Brain microvascular endothelial cell (primary cell): ENCODE results near the gene GPT2.

ENCODE experiments used
- DNase-seq: peaks from one replicate; pipeline ENCODE4 v3.0.0-alpha.2; 2020
- H3K27ac ChIP-seq: fragments of 250-450 bp; sonication (Bioruptor Pico); 2 replicates; pipeline ENCODE4 v1.5.1; 2020; ENCODE audit warnings: mild to moderate bottlenecking, moderate library complexity
- H3K27me3 ChIP-seq: fragments of 250-450 bp; sonication (Bioruptor Pico); replicated peaks from 2 replicates; pipeline ENCODE4 v1.5.1; 2020; ENCODE audit warnings: mild to moderate bottlenecking
- H3K36me3 ChIP-seq: fragments of 250-450 bp; sonication (Bioruptor Pico); replicated peaks from 2 replicates; pipeline ENCODE4 v1.5.1; 2020; ENCODE audit warnings: mild to moderate bottlenecking
- H3K4me3 ChIP-seq: 2 replicates; pipeline ENCODE4 v1.5.1; 2011; ENCODE audit warnings: low read depth, mild to moderate bottlenecking, control low read depth, low read length, moderate library complexity
- CTCF ChIP-seq: IDR thresholded peaks from 2 replicates; pipeline ENCODE4 v1.5.1; 2011; ENCODE audit warnings: low read depth, mild to moderate bottlenecking, moderate library complexity, low read length, control low read depth, inconsistent platforms; ENCODE audit errors: missing control alignments
- in situ Hi-C: cut with HindIII; loops from 2 replicates; pipeline ENCODE4 v1.10.0; 2017; ENCODE audit warnings: low sequenced_read_pairs, low pct_ligation_motif_present

GPT2 gene

GRCh38 chr16:46894036-46894672 is 10.0 kb downstream of the GPT2 start:
- in situ Hi-C loops, result no loop called here
- H3K36me3 ChIP-seq, result no peaks in the 10 kb centered on the region
- no peak overlapping the region for H3K27ac ChIP-seq
- no peak overlapping the region for H3K4me3 ChIP-seq
- TF ChIP-seq CTCF, result no peak
- H3K27me3 ChIP-seq, result no peaks in the 10 kb centered on the region
- no peak for DNase-seq

GRCh38 chr16:46895399-46896313 is 11.5 kb downstream of the GPT2 start:
- in situ Hi-C loops, result no loop called here
- Histone ChIP-seq H3K36me3 (no peaks in the 10 kb centered on the region), H3K27ac (no peak overlapping the region), H3K27me3 (no peaks in the 10 kb centered on the region), H3K4me3 (no peak overlapping the region)
- no peak for DNase-seq
- TF ChIP-seq CTCF, result no peak

- TF ChIP-seq CTCF, result no peak
- in situ Hi-C loops, result no loop called here
- Histone ChIP-seq H3K27me3 (no peaks in the 10 kb centered on the region), H3K4me3 (no peak overlapping the region), H3K27ac (no peak overlapping the region), H3K36me3 (no peaks in the 10 kb centered on the region)
- no peak for DNase-seq
Observed at GRCh38 chr16:46896314-46896968, 12.3 kb downstream of the GPT2 start.

- DNase-seq, result no peak
- Histone ChIP-seq H3K27me3 (no peaks in the 10 kb centered on the region), H3K36me3 (no peaks in the 10 kb centered on the region), H3K27ac (no peak overlapping the region), H3K4me3 (no peak overlapping the region)
- TF ChIP-seq CTCF, result no peak
- in situ Hi-C loops, result no loop called here
Observed at GRCh38 chr16:46897471-46897870, 13.3 kb downstream of the GPT2 start.

GRCh38 chr16:46898006-46898405 is 13.8 kb downstream of the GPT2 start:
- TF ChIP-seq CTCF, result no peak
- in situ Hi-C loops, result no loop called here
- DNase-seq, result no peak
- H3K36me3 ChIP-seq, result no peaks in the 10 kb centered on the region
- H3K27me3 ChIP-seq, result no peaks in the 10 kb centered on the region
- no peak overlapping the region for H3K27ac ChIP-seq
- H3K4me3 ChIP-seq, result no peak overlapping the region
